AG04449 (cell line): ENCODE measurements around the gene ARHGDIB.

Experiments used
- CTCF ChIA-PET: fragments of 350-600 bp; formaldehyde crosslinking; extraction: SDS; loops from one replicate; lab custom pipeline; 2021; ENCODE audit warnings: antibody characterized with exemption; lab: Yijun Ruan, JAX
- POLR2A ChIA-PET: fragments of 400-600, 350-600 bp; formaldehyde crosslinking; extraction: SDS; loops from one replicate; lab custom pipeline; 2020; ENCODE audit warnings: antibody characterized with exemption, inconsistent platforms; lab: Yijun Ruan, JAX
- DNase-seq: peaks from one replicate; pipeline ENCODE4 v3.0.0-alpha.2; 2010; ENCODE audit warnings: low read depth, low spot score
- H3K4me3 ChIP-seq: 2 replicates; pipeline ENCODE4 v1.5.1; 2011; ENCODE audit warnings: low read depth, mild to moderate bottlenecking, control low read depth, low read length
- TF ChIP-seq, protein P1 (sequence below): IDR thresholded peaks from one replicate; pipeline ENCODE4 v1.5.1; 2011; ENCODE audit warnings: mild to moderate bottlenecking, moderate library complexity, low read length, control low read depth, inconsistent platforms; ENCODE audit not compliant: insufficient read depth; ENCODE audit errors: missing control alignments

Gene ARHGDIB

GRCh38 chr12:15000575-15000974 is 39.2 kb upstream of the ARHGDIB start:
- no peak overlapping the region for H3K4me3 ChIP-seq
- CTCF ChIA-PET = interaction anchor here (1.2 kb wide), 3 partner anchors 154 to 231 kb away, joined by 4 to 5 read pairs (median 5); no protein-coding TSS in a partner anchor
- TF ChIP-seq, protein P1, sequence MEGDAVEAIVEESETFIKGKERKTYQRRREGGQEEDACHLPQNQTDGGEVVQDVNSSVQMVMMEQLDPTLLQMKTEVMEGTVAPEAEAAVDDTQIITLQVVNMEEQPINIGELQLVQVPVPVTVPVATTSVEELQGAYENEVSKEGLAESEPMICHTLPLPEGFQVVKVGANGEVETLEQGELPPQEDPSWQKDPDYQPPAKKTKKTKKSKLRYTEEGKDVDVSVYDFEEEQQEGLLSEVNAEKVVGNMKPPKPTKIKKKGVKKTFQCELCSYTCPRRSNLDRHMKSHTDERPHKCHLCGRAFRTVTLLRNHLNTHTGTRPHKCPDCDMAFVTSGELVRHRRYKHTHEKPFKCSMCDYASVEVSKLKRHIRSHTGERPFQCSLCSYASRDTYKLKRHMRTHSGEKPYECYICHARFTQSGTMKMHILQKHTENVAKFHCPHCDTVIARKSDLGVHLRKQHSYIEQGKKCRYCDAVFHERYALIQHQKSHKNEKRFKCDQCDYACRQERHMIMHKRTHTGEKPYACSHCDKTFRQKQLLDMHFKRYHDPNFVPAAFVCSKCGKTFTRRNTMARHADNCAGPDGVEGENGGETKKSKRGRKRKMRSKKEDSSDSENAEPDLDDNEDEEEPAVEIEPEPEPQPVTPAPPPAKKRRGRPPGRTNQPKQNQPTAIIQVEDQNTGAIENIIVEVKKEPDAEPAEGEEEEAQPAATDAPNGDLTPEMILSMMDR = no peak
- POLR2A ChIA-PET = no interaction called here
- DNase-seq = no peak

DNA sequence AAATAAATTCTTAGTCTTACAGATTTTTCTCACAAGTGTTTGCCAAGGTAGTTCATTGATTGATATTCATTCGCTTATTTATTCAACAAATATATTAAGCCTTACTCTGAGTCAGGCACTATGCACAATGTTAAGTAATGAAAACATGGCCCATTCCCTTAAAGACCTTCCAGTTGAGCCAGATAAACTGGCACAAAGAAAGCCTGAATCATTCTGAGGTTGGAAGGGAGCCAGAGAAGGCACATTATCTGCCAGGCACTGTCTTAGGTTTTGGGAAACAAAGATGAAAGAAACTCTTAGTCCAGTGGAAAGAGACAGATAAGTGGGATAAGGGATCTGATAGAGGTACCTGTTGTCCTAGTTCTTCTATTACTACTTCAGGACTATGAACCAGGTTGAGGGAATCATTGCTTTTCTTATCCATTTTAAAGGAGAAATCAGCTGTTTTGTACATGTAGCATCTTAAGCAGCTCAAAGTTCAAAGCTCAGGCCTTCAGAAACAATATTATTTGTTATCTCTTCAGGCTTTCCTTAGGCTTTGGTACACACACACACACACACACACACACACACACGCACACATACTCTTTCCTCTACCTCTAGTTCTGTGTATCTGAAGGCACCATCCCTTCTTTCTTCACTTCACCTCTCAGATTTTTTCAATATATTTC is 38.4 kb upstream of the ARHGDIB start:
- TF ChIP-seq, protein P1 = no peak
- H3K4me3 ChIP-seq = no peak overlapping the region
- CTCF ChIA-PET = interaction anchor here (0.7 to 1.2 kb wide), 3 partner anchors 153 to 248 kb away, joined by 3 to 5 read pairs (median 4); no protein-coding TSS in a partner anchor
- POLR2A ChIA-PET = no interaction called here
- no peak for DNase-seq

- TF ChIP-seq, protein P1 = no peak
Measured at GRCh38 chr12:14999021-14999694, 37.8 kb upstream of the ARHGDIB start.

GRCh38 chr12:14997998-14998397 is 36.6 kb upstream of the ARHGDIB start:
- CTCF ChIA-PET = interaction anchor here (1.0 to 10.3 kb wide), 5 partner anchors 151 to 276 kb away, joined by 3 to 179 read pairs (median 6); partner anchors contain the start of genes ART4 and SMCO3
- POLR2A ChIA-PET = no interaction called here
- TF ChIP-seq, protein P1 = no peak
- H3K4me3 ChIP-seq = no peak overlapping the region
- DNase-seq = no peak

More at GRCh38 chr12:14999021-14999694, 37.8 kb upstream of the ARHGDIB start:
- no peak overlapping the region for H3K4me3 ChIP-seq
- peak; percentile 89 for DNase-seq
- CTCF ChIA-PET = interaction anchor here (0.7 to 5.3 kb wide), 3 partner anchors 187 to 277 kb away, joined by 3 to 96 read pairs (median 4); partner anchors contain the start of gene SMCO3
- POLR2A ChIA-PET = no interaction called here

DNA sequence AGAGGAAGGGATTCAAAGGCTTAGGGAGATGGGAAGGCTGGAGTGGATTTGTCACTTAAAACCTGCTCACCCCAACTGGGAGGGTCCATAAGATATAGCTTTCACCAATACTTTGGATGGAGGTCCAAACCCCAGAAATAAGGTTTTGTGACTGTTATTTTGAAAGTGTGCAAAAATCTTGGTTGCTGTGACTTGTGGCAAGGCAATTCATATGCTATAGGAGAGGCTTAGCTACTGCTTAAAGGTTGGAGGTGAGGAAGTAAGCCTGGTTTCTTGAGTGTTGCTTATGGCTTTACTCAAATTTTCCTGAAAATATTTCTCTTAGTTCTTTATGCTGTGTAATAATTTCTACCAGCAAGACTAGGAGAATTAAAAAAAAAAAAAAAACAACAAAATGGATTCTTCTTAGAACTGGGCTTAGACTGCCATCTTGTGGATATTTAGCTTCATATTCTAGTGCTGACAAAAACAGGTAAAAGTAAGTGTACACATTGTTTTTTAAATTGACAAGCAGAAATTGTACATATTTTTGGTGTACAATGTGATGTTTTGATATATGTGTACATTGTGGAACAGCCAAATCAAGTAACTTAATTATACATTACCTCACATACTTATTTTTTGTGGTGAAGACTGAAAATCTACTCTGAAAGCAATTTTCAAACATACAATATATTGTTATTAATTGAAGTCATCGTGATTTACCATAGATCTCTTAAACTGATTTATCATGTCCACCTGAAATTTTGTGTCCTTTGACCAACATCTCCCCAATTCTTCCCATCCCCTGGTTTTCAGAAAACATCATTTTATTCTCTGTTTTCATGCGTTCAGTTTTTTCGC is 34.4 kb upstream of the ARHGDIB start:
- POLR2A ChIA-PET = no interaction called here

More for the DNA sequence above, 34.4 kb upstream of the ARHGDIB start:
- TF ChIP-seq, protein P1 = peak; percentile 25
- no peak overlapping the region for H3K4me3 ChIP-seq
- CTCF ChIA-PET = interaction anchor here (0.6 to 10.3 kb wide), 35 partner anchors 9 to 759 kb away, joined by 3 to 179 read pairs (median 4); partner anchors contain the start of genes ART4, C12orf60, ERP27 and RERG
- peak; percentile 28 for DNase-seq
